NCI-H345 (cell line): ENCODE data around the gene TRIM51.
"Not testable (repeated sequence)": the region's sequence is repeated elsewhere in the genome, so short reads cannot be mapped to it uniquely, and the experiment has no call there.

Experiments used
- DNase-seq: peaks from one replicate; lab custom pipeline; 2025; lab: John Stamatoyannopoulos, UW

Gene TRIM51

GRCh38 chr11:55882997-55883396, at the start of gene TRIM51:
Gene TRIM51 (plus strand): TSS chr11:55883297. CDS start chr11:55885429, 2,132 bp downstream.
- DNase-seq = not testable (repeated sequence)

GRCh38 chr11:55838452-55838851, 44.6 kb upstream of the TRIM51 start, which contains the start of gene OR5D16:
Gene OR5D16 (plus strand): TSS chr11:55838752. CDS start chr11:55838752, 0 bp downstream.
- no peak for DNase-seq

GRCh38 chr11:55847453-55847852, 35.6 kb upstream of the TRIM51 start:
- no peak for DNase-seq

- no peak for DNase-seq
Measured at GRCh38 chr11:55849037-55849436, 34.1 kb upstream of the TRIM51 start.

- no peak for DNase-seq
Measured at GRCh38 chr11:55852141-55852540, 31.0 kb upstream of the TRIM51 start.

- DNase-seq = no peak
Measured at GRCh38 chr11:55854704-55855103, 28.4 kb upstream of the TRIM51 start.

- DNase-seq = not testable (repeated sequence)
Measured at GRCh38 chr11:55867354-55867753, 15.7 kb upstream of the TRIM51 start.

GRCh38 chr11:55872731-55873130, 10.4 kb upstream of the TRIM51 start:
- DNase-seq = not testable (repeated sequence)

- DNase-seq = not testable (repeated sequence)
Measured at GRCh38 chr11:55873146-55873545, 10.0 kb upstream of the TRIM51 start.

GRCh38 chr11:55884995-55885394, 1.9 kb downstream of the TRIM51 start:
- not testable (repeated sequence) for DNase-seq

- not testable (repeated sequence) for DNase-seq
Measured at GRCh38 chr11:55885481-55885880, 2.4 kb downstream of the TRIM51 start.

GRCh38 chr11:55895216-55895615, 12.1 kb downstream of the TRIM51 start:
- DNase-seq = no peak

- no peak for DNase-seq
Measured at GRCh38 chr11:55902308-55902707, 19.2 kb downstream of the TRIM51 start.

- DNase-seq = no peak
Measured at GRCh38 chr11:55914482-55914881, 31.4 kb downstream of the TRIM51 start, which contains the start of gene OR5W2. Gene OR5W2 (minus strand): TSS chr11:55914582. CDS start chr11:55914582, 0 bp downstream.

- DNase-seq = no peak
Measured at GRCh38 chr11:55920537-55920936, 37.4 kb downstream of the TRIM51 start.

- DNase-seq = no peak
Measured at GRCh38 chr11:55936300-55936699, 53.2 kb downstream of the TRIM51 start, which contains the start of gene OR5I1. Gene OR5I1 (minus strand): TSS chr11:55936400. CDS start chr11:55936400, 0 bp downstream.
